ENCODE results near the gene ZNF236.
"Not testable (repeated sequence)": the region's sequence is repeated elsewhere in the genome, so short reads cannot be mapped to it uniquely, and the experiment has no call there.

Gene ZNF236

DNA sequence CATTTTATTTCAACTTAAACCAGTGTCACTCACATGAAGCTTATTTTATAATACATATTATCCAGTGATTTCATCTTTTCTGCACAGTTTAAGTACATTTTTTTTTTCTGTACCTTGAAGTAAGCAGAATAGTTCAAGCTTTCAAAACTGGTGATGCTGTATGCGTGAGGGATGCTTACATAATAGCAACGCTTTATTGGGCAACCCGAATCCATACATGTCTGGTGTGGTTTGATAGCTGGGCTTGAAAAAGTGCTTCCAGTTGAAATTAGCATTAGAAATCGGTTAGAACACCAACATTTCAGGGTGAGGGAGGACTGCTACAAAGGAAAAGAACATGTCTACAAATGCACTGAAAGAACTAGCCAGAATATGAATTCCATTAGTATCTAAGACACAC, 192.8 kb downstream of the ZNF236 start:
- TF ChIP-seq, protein P1, sequence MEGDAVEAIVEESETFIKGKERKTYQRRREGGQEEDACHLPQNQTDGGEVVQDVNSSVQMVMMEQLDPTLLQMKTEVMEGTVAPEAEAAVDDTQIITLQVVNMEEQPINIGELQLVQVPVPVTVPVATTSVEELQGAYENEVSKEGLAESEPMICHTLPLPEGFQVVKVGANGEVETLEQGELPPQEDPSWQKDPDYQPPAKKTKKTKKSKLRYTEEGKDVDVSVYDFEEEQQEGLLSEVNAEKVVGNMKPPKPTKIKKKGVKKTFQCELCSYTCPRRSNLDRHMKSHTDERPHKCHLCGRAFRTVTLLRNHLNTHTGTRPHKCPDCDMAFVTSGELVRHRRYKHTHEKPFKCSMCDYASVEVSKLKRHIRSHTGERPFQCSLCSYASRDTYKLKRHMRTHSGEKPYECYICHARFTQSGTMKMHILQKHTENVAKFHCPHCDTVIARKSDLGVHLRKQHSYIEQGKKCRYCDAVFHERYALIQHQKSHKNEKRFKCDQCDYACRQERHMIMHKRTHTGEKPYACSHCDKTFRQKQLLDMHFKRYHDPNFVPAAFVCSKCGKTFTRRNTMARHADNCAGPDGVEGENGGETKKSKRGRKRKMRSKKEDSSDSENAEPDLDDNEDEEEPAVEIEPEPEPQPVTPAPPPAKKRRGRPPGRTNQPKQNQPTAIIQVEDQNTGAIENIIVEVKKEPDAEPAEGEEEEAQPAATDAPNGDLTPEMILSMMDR (IDR thresholded peaks at IDR 0.05; ENCODE audit: borderline replicate concordance, control extremely low read depth, extremely low read depth, insufficient read depth, missing control alignments) = no peak
- DNase-seq (ENCODE audit: low spot score) = no peak
- in situ Hi-C loops (cut with MboI; ENCODE audit: low sequenced_read_pairs, unreplicated experiment) = no loop called here

DNA sequence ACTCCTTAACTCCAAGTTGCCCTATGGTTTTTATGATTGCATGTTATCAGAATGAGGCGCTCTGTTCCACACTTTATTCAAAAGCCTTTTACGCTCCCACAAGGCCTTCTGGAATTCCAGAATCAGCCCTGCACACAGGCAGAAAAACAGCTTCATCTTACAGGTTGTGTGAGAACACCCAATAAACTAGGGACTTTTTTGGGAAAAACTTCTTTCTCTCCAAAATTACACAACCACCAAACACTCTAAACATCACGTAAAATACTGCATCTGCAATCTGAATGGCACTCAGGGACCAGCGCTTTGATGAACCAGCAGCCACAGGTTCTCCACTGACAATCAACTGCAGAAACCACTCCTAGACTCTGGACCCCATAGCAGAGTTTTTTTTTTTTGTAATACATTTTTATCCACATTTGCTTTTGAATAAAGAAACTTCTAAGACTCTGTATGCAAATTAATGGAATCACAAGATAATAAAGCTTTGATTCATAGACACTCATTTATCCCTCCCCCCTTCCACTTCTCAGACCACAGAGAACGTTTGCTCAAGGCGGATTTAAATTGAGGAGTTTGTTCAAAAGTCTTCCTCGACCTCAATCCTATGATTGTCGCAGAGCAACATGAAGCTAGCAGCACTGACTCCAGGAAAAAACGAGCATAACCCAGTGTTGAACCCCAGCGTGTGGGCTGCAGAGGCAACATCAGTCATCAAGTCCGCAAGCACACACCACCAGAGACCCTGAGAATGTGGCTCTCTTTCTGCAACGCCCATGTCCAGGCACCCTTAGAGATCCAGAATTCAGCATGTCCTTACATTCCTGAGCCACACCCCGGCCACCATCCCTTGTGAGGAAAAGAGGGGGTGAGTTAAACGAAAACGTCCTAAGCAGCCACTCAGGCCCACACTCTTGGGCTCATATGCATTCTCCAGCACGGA, 193.7 kb downstream of the ZNF236 start:
- no peak for DNase-seq (ENCODE audit: low spot score)
- TF ChIP-seq, protein P1 (IDR thresholded peaks at IDR 0.05; ENCODE audit: borderline replicate concordance, control extremely low read depth, extremely low read depth, insufficient read depth, missing control alignments) = no peak
- in situ Hi-C loops (cut with MboI; ENCODE audit: low sequenced_read_pairs, unreplicated experiment) = no loop called here

DNA sequence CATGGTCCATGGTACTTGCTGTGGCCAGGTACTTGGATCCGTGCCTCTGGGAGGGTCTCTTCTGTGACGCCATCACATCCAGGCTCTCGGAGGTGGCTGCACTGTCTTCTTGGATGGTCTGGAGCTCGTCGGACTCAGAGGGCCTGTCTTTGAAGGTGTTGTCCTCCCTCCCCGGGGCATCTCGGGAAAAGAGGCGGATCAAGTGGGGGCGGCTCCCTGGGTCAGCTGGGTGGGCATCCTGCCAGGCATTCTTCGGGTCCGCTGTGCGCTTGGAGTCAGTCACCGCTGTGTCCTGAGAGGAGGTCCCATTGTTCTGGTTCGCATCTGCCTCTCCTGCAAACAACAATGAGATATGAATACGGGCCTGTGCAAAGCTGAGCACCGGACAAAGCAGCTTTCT, 194.6 kb downstream of the ZNF236 start:
- in situ Hi-C loops (cut with MboI; ENCODE audit: low sequenced_read_pairs, unreplicated experiment) = no loop called here
- TF ChIP-seq, protein P1 (IDR thresholded peaks at IDR 0.05; ENCODE audit: borderline replicate concordance, control extremely low read depth, extremely low read depth, insufficient read depth, missing control alignments) = no peak
- no peak for DNase-seq (ENCODE audit: low spot score)

DNA sequence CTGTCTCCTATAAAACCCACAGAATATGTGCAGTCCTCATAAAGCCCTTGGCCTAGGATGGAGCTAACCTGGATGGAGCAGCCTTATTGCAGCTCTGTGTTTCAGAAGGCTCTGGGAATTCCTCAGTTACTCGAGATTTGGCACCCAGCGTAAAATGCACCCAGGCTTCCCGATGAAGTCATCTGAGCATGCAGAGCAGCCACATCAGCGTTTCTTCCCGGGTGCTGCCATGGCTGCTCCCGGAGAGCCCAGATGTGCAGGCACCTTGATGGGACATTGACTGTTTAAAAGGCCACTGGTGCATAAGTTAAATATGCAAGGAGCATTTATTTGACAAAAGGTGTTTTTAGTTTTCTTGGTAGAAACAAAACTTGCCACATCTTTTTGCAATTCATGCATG, 195.0 kb downstream of the ZNF236 start:
- TF ChIP-seq, protein P1 (IDR thresholded peaks at IDR 0.05; ENCODE audit: borderline replicate concordance, control extremely low read depth, extremely low read depth, insufficient read depth, missing control alignments) = no peak
- in situ Hi-C loops (cut with MboI; ENCODE audit: low sequenced_read_pairs, unreplicated experiment) = no loop called here
- DNase-seq (ENCODE audit: low spot score) = no peak

DNA sequence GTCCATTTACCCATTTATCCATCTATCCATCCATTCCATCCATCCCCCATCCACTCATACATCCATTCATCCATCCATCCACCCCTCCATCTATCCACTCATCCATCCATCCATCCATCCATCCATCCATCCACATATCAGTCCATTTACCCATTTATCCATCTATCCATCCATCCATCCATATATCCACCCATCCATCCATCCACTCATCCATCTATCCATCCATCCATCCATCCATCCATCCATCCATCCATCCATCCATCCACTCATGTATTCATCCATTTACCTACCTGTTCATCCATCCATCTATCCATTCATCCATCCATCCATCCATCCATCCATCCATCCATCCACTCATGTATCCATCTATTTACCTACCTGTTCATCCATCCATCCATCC, 196.3 kb downstream of the ZNF236 start:
- DNase-seq (ENCODE audit: low spot score); in situ Hi-C loops (cut with MboI; ENCODE audit: low sequenced_read_pairs, unreplicated experiment): not testable (repeated sequence)

DNA sequence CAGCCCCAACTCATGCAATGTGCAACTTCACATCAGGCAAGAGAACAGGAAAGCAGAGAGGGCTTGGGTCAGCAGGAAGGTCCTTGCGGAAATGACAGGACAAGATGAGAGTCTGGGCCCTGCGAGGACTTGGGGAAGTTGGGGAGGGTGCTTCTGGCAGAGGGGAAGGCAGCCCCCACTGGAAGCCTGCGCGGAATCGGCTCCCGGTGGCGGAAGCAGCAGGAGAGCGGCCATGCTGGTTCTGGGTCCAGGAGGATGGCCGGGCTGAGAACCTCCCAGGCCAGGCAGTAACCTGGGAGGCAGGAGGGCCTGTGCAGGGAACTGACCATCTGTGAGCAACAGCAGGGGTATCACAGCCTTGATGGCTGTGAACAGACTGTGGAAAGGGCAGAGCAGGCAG, 197.3 kb downstream of the ZNF236 start:
- DNase-seq (ENCODE audit: low spot score) = no peak
- in situ Hi-C loops (cut with MboI; ENCODE audit: low sequenced_read_pairs, unreplicated experiment) = no loop called here
- TF ChIP-seq, protein P1 (IDR thresholded peaks at IDR 0.05; ENCODE audit: borderline replicate concordance, control extremely low read depth, extremely low read depth, insufficient read depth, missing control alignments) = no peak

Data from GM13976 (cell line).